Measurements from ENCODE around the gene RAB11FIP5. TPM values are rescaled to one million over a fixed set of nuclear protein-coding genes. Genes with fewer than 3 reads are reported as not detected.

Gene RAB11FIP5
- total and polyA plus RNA-seq, 8 donors = 10.1 to 17.6 (median 15.2) TPM

DNA sequence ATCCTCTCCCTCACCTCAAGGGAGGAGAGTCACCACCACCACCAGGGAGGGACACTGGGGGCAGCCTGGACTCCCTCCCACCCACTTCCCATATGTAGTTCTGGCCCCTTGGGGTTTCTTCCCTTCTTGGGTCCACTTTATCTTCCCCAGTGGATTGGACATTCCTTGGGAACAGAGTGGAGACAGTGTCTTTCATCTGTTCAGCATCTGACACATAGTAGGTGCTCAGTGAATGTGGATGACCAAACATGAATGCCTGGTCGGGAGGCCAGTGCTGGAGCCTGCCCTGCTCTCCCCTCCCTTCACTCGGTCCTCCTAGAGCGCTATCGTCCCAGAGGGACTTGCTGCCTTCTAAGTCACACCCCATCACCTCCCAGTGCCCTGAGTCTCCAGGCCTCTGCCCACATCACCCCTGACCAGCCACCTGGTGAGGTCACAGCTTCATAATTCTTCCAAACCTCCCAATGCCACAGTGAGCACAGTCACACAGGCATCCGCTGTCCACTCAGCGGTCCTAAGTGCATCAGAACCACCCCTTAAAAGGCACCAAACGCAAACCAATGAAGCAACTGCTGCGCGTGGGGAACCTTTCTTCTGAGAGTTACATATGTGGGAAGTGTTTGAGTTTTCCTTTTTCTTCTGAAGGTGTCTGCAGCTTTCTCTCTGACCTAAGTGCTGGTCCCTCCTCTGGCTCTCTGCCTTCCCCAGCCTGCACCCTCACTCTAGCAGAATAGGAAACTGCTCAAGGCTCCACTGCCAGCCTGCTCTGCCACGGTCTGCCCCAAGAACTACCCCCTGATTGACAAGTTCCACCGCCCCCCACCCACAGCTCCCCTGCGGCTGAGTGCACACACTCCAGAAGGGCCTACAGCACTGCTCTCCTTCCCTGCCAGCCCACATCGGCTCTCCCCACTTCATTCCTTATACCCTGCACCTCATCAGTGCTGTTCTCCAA lies 34.0 kb downstream of the RAB11FIP5 start:
- intact Hi-C loops (cut with DNase I) = no loop called here
- DNase-seq (no peak), FAIRE-seq (no peak), ATAC-seq (no peak)
- H3K9me3 ChIP-seq = no peaks in the 10 kb centered on the region
- WGBS, 2 donors = 91 to 92% methylated on average over 13 of the region's 13 CpGs
- no peaks in the 10 kb centered on the region for H3K27me3 ChIP-seq
- TF ChIP-seq, protein P1, sequence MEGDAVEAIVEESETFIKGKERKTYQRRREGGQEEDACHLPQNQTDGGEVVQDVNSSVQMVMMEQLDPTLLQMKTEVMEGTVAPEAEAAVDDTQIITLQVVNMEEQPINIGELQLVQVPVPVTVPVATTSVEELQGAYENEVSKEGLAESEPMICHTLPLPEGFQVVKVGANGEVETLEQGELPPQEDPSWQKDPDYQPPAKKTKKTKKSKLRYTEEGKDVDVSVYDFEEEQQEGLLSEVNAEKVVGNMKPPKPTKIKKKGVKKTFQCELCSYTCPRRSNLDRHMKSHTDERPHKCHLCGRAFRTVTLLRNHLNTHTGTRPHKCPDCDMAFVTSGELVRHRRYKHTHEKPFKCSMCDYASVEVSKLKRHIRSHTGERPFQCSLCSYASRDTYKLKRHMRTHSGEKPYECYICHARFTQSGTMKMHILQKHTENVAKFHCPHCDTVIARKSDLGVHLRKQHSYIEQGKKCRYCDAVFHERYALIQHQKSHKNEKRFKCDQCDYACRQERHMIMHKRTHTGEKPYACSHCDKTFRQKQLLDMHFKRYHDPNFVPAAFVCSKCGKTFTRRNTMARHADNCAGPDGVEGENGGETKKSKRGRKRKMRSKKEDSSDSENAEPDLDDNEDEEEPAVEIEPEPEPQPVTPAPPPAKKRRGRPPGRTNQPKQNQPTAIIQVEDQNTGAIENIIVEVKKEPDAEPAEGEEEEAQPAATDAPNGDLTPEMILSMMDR (IDR thresholded peaks at IDR 0.05) = no peak
- no peak overlapping the region for H3K27ac ChIP-seq
- H3K4me1 ChIP-seq = no peaks in the 10 kb centered on the region
- H3K4me3 ChIP-seq = no peak overlapping the region
- H3K36me3 ChIP-seq = no peaks in the 10 kb centered on the region

DNA sequence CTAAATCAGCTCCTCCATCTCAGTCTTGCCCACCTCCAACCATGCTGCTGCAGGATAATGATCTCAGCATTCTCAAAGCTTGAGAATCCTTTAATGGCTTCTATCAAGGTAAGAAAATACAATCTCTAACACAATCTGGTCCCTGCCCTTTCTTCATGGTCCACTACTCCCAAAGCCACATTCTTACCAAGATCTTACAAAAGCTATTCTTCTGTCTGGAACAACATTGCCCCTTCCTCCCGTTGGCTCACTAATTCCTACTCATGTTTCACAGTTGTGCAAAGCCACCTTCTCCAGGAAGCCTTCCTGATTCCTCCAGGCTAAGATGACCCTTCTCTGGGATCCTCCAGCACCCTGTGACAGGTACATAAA lies 35.3 kb downstream of the RAB11FIP5 start:
- 94 to 96% methylated on average over 1 of the region's 1 CpG for WGBS, 2 donors
- Histone ChIP-seq H3K27me3 (no peaks in the 10 kb centered on the region), H3K9me3 (no peaks in the 10 kb centered on the region), H3K4me3 (no peak overlapping the region), H3K4me1 (no peaks in the 10 kb centered on the region), H3K27ac (no peak overlapping the region), H3K36me3 (no peaks in the 10 kb centered on the region)
- TF ChIP-seq, protein P1 (IDR thresholded peaks at IDR 0.05) = no peak
- FAIRE-seq (no peak), ATAC-seq (no peak), DNase-seq (no peak)
- intact Hi-C loops (cut with DNase I) = no loop called here

DNA sequence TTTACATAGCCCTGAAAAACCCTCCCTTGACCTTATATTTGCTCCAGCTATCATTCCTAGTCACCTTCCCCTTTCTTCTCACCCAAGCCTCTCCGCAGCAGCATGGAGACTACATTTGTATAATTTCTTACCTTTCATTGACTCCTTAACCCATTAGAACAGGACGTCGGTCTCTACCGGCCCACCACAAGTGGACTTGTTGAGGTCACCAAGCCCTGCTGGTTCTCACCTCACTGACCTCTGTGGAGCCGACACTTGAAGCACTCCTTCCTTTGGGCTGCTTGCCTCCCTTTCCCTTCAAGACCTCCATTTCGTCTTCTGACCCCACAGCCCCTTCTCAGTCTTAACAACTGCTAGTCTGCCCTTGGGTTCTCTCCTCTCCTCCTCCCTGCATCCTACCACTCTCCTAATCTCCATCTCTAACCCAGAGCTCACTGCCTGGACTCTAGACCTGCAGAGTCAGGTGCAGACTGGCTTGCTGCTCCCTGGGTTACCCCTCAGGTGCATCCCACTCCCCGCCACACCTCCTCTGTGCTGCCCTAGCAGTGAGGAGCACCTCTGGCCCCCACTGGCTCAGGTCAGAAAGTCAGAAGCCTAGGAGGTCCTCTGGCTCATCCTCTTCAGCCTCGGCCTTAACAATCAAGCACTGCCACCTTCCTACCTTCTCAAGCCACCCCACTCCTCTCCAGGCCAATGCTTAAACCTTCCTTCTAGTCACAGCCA lies 35.9 kb downstream of the RAB11FIP5 start:
- no peaks in the 10 kb centered on the region for H3K27me3 ChIP-seq
- no peak overlapping the region for H3K4me3 ChIP-seq
- no peak for FAIRE-seq
- TF ChIP-seq, protein P1 (IDR thresholded peaks at IDR 0.05) = no peak
- 85% methylated on average over 8 of the region's 8 CpGs for WGBS, 2 donors
- H3K36me3 ChIP-seq = no peaks in the 10 kb centered on the region
- no peaks in the 10 kb centered on the region for H3K4me1 ChIP-seq
- H3K9me3 ChIP-seq = no peaks in the 10 kb centered on the region
- ATAC-seq = no peak
- no peak for DNase-seq
- intact Hi-C loops (cut with DNase I) = no loop called here
- H3K27ac ChIP-seq = no peak overlapping the region

DNA sequence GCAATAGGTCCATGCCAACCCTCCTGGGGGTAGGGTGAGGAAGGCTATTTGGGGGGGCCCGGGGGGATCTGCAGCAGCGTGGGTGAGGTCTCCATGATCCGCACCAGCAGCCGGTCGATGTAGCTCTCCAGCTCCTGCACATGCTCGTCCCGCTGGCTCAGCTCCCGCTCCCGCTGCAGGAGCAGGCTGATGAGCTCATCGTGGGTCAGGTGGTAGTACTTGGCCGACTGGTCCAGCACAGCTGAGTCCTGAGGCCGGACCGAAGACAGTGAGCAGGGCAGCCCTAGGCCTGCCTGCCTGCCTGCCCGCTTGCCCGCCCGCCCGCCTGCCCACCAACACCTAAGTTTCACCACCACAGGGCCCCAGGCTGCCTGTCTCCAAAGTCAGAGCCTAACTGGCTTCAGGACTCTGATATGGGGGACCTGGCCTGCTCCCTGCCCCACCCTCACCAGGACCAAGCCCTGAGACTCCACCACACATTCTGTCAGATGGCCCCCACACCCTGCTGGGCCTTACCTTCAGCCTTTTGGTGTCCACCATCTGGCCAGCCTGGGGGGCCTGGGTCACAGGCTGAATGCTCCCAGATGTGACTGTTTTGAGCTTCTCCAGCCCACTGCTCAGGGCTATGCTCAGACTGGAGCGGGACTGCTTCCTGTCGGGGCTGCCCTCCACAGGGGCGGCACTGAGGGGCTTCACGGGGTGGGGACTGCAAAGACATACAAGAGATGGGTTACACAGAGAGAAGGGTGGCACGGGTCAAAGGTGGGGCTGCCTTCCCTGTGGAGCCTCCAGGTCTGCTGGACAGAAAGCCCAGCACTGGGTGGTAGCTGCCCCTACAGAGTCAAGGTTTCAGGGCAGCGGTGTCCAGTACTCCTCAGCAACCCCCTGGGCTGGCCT lies 37.0 kb downstream of the RAB11FIP5 start:
- ATAC-seq (no peak), DNase-seq (no peak), FAIRE-seq (no peak)
- WGBS, 2 donors = 87 to 90% methylated on average over 23 of the region's 23 CpGs
- H3K9me3 ChIP-seq = no peaks in the 10 kb centered on the region
- H3K4me1 ChIP-seq = no peaks in the 10 kb centered on the region
- no peaks in the 10 kb centered on the region for H3K27me3 ChIP-seq
- no peak overlapping the region for H3K27ac ChIP-seq
- no peaks in the 10 kb centered on the region for H3K36me3 ChIP-seq
- H3K4me3 ChIP-seq = no peak overlapping the region
- TF ChIP-seq, protein P1 (IDR thresholded peaks at IDR 0.05) = no peak
- intact Hi-C loops (cut with DNase I) = no loop called here

All from pancreas (tissue), 10 donors.